ENCODE data around the gene MIB2.
"Not testable (repeated sequence)": the region's sequence is repeated elsewhere in the genome, so short reads cannot be mapped to it uniquely, and the experiment has no call there.

MIB2 gene

GRCh38 chr1:1648265-1648664, 33.0 kb downstream of the MIB2 start:
- DNase-seq (ENCODE audit: low read depth in 2 of 2) = not testable (repeated sequence)

GRCh38 chr1:1658583-1659549, 43.6 kb downstream of the MIB2 start, which contains the start of gene CDK11B:
Gene CDK11B, minus strand, starts transcription at chr1:1659004. Its CDS starts 1,519 bp downstream, at chr1:1657485.
- DNase-seq (ENCODE audit: low read depth in 2 of 2) = peak; percentile 95 to 99

DNA sequence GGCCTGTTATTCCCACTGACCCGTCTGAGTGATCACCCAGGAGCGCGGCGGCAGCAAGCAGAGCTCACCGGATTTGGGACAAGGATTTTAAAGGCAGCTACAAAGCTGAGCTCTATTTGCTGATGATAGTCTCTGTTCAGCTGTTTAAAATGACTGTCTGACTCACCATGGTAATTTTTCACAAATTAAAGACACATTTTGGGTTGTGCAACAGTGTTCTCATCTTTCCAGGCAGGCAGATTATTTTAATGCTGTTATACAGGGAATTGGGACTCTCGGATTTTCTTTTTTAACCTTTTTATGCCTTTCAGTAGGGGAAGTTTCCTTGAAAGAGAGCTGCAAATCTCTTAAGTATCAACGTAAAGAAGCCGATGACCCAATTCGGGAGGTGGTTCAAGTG, 47.1 kb downstream of the MIB2 start:
- DNase-seq (ENCODE audit: low read depth in 2 of 2) = not testable (repeated sequence)

GRCh38 chr1:1662830-1663560, 47.7 kb downstream of the MIB2 start:
- not testable (repeated sequence) for DNase-seq (ENCODE audit: low read depth in 2 of 2)

DNA sequence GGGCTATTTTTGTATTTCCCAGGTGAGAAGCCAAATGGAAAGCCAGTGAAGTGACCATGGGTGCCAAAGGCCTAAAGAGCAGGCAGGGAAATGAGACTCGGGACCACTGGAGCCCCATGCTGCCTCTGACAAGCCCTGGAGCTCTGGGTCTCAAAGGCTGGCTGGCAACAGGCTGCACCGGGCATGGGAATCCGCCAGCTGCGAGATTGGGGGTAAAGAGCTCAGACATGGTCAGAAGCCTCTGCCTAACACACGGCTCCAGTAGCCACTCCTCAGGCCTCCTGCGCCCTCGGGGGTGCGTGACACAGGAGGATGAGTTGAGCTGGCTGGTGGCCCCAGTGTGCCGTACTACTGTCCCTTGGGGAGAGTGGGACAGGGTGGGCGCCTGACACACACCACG, 49.0 kb downstream of the MIB2 start:
- not testable (repeated sequence) for DNase-seq (ENCODE audit: low read depth in 2 of 2)

GRCh38 chr1:1664941-1665814, 49.9 kb downstream of the MIB2 start:
- no peak for DNase-seq (ENCODE audit: low read depth in 2 of 2)

- no peak for DNase-seq (ENCODE audit: low read depth in 2 of 2)
Observed at GRCh38 chr1:1665815-1666251, 50.5 kb downstream of the MIB2 start.

DNA sequence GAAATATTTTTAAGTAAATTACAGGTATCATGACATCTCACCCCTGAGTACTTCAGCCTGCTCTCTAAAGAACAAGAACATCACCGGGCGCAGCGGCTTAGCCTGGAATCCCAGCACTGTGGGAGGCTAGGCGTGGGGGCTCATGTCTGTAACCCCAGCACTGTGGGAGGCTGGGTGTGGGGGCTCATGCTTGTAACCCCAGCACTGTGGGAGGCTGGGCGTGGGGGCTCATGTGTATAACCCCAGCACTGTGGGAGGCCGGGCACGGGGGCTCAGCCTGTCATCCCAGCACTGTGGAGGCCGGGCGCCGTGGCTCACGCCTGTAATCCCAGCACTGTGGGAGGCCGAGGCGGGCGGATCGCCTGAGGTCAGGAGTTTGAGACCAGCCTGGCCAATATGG, 51.2 kb downstream of the MIB2 start:
- no peak for DNase-seq (ENCODE audit: low read depth in 2 of 2)

DNA sequence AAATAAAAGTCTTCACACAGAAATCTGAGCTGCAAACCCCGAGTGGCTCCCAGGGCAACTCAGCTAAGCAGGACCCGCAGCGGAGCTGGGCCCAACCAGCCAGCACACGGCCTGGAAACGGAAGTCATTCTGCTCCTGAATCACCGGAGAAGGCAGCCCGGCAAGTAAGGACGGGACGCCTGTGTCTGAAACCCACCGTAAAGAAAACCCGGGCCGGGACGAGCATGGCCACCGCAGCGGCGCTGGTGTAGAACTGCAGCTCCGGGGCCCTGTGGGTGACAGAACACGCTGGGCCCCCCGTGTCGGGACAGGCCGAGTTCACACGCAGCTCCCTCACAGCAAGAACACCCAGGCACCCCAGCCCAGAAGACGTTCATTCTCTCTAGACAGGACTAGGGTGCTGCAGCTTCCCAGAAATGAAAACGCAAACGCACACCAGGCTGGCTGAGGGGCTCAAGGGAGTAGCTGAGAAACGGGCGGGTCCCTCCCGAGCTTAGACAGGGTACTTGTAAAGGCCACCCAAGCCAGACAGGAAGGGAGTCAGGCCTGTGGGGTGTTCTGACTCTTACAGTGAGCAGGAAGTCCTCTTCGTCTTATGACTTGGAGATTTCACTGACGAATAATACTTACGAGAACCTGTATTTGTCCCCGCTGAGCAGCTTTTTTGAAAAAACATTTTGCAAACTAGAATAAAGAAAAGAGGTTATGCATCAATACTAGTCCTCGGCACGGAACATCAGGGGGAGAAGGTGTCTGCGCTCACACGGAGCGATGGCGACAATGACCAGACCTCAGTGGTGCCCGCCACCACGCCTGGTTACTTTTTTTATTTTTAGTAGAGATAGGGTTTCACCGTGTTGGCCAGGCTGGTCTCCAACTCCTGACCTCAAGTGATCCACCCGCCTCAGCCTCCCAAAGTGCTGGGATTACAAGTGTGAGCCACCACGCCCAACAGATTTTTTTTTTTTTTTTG, 54.5 kb downstream of the MIB2 start:
- no peak for DNase-seq (ENCODE audit: low read depth in 2 of 2)

GRCh38 chr1:1670866-1671265, 55.6 kb downstream of the MIB2 start:
- DNase-seq (ENCODE audit: low read depth in 2 of 2) = no peak

- DNase-seq (ENCODE audit: low read depth in 2 of 2) = no peak
Observed at GRCh38 chr1:1671365-1672119, 56.2 kb downstream of the MIB2 start.

- DNase-seq (ENCODE audit: low read depth in 2 of 2) = no peak
Observed at GRCh38 chr1:1672181-1672965, 57.1 kb downstream of the MIB2 start.

- DNase-seq (ENCODE audit: low read depth in 2 of 2) = peak in 1 of 2 donors; percentile 20
Observed at GRCh38 chr1:1674806-1675205, 59.5 kb downstream of the MIB2 start.

DNA sequence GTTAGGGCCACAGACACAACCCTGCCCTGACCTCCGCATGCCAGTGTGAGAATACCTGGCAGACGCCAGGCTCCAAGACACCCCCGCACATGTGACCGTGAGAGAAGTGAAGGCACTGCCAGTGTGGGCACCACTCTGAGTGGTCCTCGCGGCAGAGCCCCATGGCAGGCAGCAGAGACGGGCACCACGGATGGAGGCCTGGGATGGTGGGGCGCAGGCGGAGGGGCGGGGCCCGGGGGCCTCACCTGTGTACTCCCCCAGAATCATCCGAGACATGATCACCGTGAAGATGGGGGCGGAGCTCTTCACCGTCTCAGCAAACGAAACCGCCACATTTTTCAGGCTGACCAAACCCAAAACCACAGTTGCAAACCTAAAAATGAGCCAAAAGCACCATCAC, 59.9 kb downstream of the MIB2 start:
- not testable (repeated sequence) for DNase-seq (ENCODE audit: low read depth in 2 of 2)

GRCh38 chr1:1676087-1676486, 60.8 kb downstream of the MIB2 start:
- not testable (repeated sequence) for DNase-seq (ENCODE audit: low read depth in 2 of 2)

DNA sequence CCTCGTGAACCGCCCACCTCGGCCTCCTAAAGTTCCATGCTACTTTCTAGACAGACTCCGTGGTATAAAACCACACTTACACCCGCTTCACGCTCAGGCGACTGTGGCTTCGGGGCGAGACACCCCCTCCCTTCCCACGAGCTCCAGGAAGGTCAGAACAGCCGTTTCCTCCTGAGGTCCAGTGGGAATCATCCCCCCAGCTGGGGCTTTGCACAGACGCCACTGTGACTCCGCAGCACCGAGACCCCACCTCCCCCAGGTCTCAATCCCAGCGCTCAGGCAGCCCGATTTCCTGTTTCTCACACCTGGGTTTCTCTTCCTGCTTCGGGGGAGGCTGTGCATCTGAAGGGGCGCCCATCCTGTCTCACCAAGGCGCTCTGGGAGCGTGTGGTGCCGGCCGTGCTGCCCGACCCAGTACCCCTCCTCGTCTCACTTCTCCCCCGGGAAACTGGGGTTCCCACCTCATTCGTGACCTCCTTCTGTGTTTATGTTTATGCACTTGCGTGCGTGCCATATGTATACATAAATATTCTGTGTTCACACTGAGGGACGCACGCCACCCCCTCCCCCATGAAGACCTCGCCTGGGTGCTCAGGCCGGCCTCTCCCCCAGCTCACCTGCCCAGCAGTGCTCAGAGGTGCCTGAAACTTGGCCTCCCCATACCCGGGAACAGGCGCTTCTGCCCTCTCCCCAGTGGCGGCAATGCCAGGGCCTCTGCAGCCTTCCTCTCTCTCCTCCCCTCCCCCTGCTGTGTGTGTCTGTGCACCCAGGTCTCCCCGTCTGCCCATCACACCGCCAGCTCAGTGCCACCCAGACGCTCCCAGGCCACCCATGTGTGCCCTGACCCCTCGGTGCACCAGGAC, 62.6 kb downstream of the MIB2 start:
- peak in 1 of 2 donors; percentile 23 for DNase-seq (ENCODE audit: low read depth in 2 of 2)

GRCh38 chr1:1678581-1679380, 63.5 kb downstream of the MIB2 start:
- DNase-seq (ENCODE audit: low read depth in 2 of 2) = peak in 1 of 2 donors; percentile 55

Measured in stimulated activated CD8-positive, alpha-beta memory T cell treated with anti-CD3 and anti-CD28 coated beads, Interleukin-15, amount 100 ng/mL, for 48 hours (primary cell).